SH-SY5Y (cell line): ENCODE results near the gene ENO4.

ENCODE experiments used
- GATA2 ChIP-seq: IDR thresholded peaks from 2 replicates; pipeline ENCODE4 v1.6.1; 2011; ENCODE audit warnings: mild to moderate bottlenecking, low read depth, low read length
- GATA3 ChIP-seq: IDR thresholded peaks from 2 replicates; pipeline ENCODE4 v1.6.1; 2011; ENCODE audit warnings: low read depth, mild to moderate bottlenecking, low read length, moderate library complexity

DNA sequence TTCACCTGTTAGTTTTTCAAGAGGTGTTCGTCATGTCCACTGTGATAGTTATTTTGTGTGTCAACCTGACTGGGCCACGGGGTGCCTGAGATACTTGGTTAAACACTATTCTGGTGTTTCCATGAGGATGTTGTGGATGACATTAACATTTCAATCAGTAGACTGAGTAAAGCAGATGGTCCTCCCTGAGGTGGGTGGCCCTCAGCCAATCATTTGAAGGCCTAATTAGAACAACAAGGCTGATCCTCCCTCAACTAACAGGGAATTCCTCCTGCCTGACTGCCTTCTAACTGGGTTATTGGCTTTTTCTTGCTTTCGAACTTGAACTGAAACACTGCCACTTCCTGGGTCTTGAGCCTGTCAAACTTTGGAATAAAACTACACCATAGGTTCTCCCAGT, 75.8 kb downstream of the ENO4 start:
- TF ChIP-seq GATA2 (no peak), GATA3 (no peak)
